ENCODE measurements around the gene RICTOR. TPM values are rescaled to one million over a fixed set of nuclear protein-coding genes. Genes with fewer than 3 reads are reported as not detected.

The RICTOR gene
- total RNA-seq, 1 donor from 2014 or later, result 41.3 TPM

GRCh38 chr5:39031041-39031440 is 43.2 kb downstream of the RICTOR start:
- H3K79me2 ChIP-seq (ENCODE audit: low read depth), result peaks cover 83% of the 10 kb centered on the region
- H3K9ac ChIP-seq, result no peak overlapping the region
- H3K9me3 Mint-ChIP-seq, result peaks cover 50% of the 10 kb centered on the region
- H3K4me2 ChIP-seq, result no peak overlapping the region
- H3K36me3 ChIP-seq, result peaks cover 10% of the 10 kb centered on the region
- no peak overlapping the region for H3K4me3 ChIP-seq
- no peak for DNase-seq (ENCODE audit: low spot score)
- no peaks in the 10 kb centered on the region for H3F3A ChIP-seq (ENCODE audit: low read depth)
- H3K27me3 ChIP-seq, result no peaks in the 10 kb centered on the region
- H3K27ac ChIP-seq, result no peak overlapping the region
- H3K4me3 Mint-ChIP-seq, result no peak overlapping the region
- H3K9me3 ChIP-seq (ENCODE audit: low read depth), result peaks cover 11% of the 10 kb centered on the region
- no peak overlapping the region for H2AFZ ChIP-seq (replicated peaks)
- no peaks in the 10 kb centered on the region for H3K4me1 ChIP-seq
- TF ChIP-seq CTCF (IDR thresholded peaks at IDR 0.05) (no peak), EZH2phosphoT487 (IDR thresholded peaks at IDR 0.05) (no peak), EZH2 (IDR thresholded peaks at IDR 0.05) (no peak)
- H3K36me3 Mint-ChIP-seq, result peaks cover 31% of the 10 kb centered on the region
- H3K27ac Mint-ChIP-seq, result no peak overlapping the region
- no peaks in the 10 kb centered on the region for H4K20me1 ChIP-seq (ENCODE audit: low read depth)
- no peaks in the 10 kb centered on the region for H3K4me1 Mint-ChIP-seq
- no peaks in the 10 kb centered on the region for H3K27me3 Mint-ChIP-seq (ENCODE audit: insufficient read depth, low read depth)

GRCh38 chr5:39025456-39025855 is 48.7 kb downstream of the RICTOR start:
- no peak for DNase-seq (ENCODE audit: low spot score)
- peaks cover 36% of the 10 kb centered on the region for H3K36me3 Mint-ChIP-seq
- H3K4me1 Mint-ChIP-seq, result peaks cover 24% of the 10 kb centered on the region
- H3K4me3 Mint-ChIP-seq, result no peak overlapping the region
- H3F3A ChIP-seq (ENCODE audit: low read depth), result peaks cover 14% of the 10 kb centered on the region
- peaks cover 32% of the 10 kb centered on the region for H3K4me1 ChIP-seq
- peaks cover 34% of the 10 kb centered on the region for H4K20me1 ChIP-seq (ENCODE audit: low read depth)
- H3K27me3 Mint-ChIP-seq (ENCODE audit: insufficient read depth, low read depth), result no peaks in the 10 kb centered on the region
- no peak overlapping the region for H3K27ac Mint-ChIP-seq
- peaks cover 10% of the 10 kb centered on the region for H3K36me3 ChIP-seq
- H3K9me3 Mint-ChIP-seq, result peaks cover 42% of the 10 kb centered on the region
- peaks cover 81% of the 10 kb centered on the region for H3K79me2 ChIP-seq (ENCODE audit: low read depth)
- H3K9ac ChIP-seq, result no peak overlapping the region
- no peak overlapping the region for H3K27ac ChIP-seq
- H3K4me3 ChIP-seq, result no peak overlapping the region
- H3K4me2 ChIP-seq, result no peak overlapping the region
- no peaks in the 10 kb centered on the region for H3K27me3 ChIP-seq
- H2AFZ ChIP-seq (replicated peaks), result no peak overlapping the region
- TF ChIP-seq EZH2 (IDR thresholded peaks at IDR 0.05), result no peak
- TF ChIP-seq EZH2phosphoT487 (IDR thresholded peaks at IDR 0.05), result no peak
- no peak for TF ChIP-seq CTCF (IDR thresholded peaks at IDR 0.05)
- peaks cover 8% of the 10 kb centered on the region for H3K9me3 ChIP-seq (ENCODE audit: low read depth)

- peaks cover 36% of the 10 kb centered on the region for H3K36me3 Mint-ChIP-seq
- peaks cover 37% of the 10 kb centered on the region for H3K9me3 Mint-ChIP-seq
- H3K27ac Mint-ChIP-seq, result no peak overlapping the region
- H3K4me2 ChIP-seq, result no peak overlapping the region
- H3K27me3 ChIP-seq, result no peaks in the 10 kb centered on the region
- TF ChIP-seq EZH2 (IDR thresholded peaks at IDR 0.05) (no peak), EZH2phosphoT487 (IDR thresholded peaks at IDR 0.05) (no peak), CTCF (IDR thresholded peaks at IDR 0.05) (no peak)
- H3F3A ChIP-seq (ENCODE audit: low read depth), result peaks cover 14% of the 10 kb centered on the region
- no peak for DNase-seq (ENCODE audit: low spot score)
- H3K4me1 Mint-ChIP-seq, result peaks cover 24% of the 10 kb centered on the region
- no peak overlapping the region for H2AFZ ChIP-seq (replicated peaks)
- no peak overlapping the region for H3K27ac ChIP-seq
- peaks cover 10% of the 10 kb centered on the region for H3K36me3 ChIP-seq
- H4K20me1 ChIP-seq (ENCODE audit: low read depth), result peaks cover 34% of the 10 kb centered on the region
- peaks cover 8% of the 10 kb centered on the region for H3K9me3 ChIP-seq (ENCODE audit: low read depth)
- peaks cover 32% of the 10 kb centered on the region for H3K4me1 ChIP-seq
- no peak overlapping the region for H3K9ac ChIP-seq
- no peak overlapping the region for H3K4me3 ChIP-seq
- no peaks in the 10 kb centered on the region for H3K27me3 Mint-ChIP-seq (ENCODE audit: insufficient read depth, low read depth)
- H3K4me3 Mint-ChIP-seq, result no peak overlapping the region
- H3K79me2 ChIP-seq (ENCODE audit: low read depth), result peaks cover 75% of the 10 kb centered on the region
Observed at GRCh38 chr5:39024884-39025283, 49.3 kb downstream of the RICTOR start.

Data from neural progenitor cell (in vitro differentiated cells).